ENCODE results near the gene GHR. TPM values are rescaled to one million over a fixed set of nuclear protein-coding genes. Genes with fewer than 3 reads are reported as not detected.

Gene GHR
- total RNA-seq, 2 donors from 2014 or later: 10.8 to 10.9 TPM

- Histone ChIP-seq H3K27ac (no peak overlapping the region), H3K9me3 (no peaks in the 10 kb centered on the region), H3K4me1 (peaks cover 0 to 32% of the 10 kb centered on the region in 2 donors), H3K36me3 (no peaks in the 10 kb centered on the region), H3K27me3 (no peaks in the 10 kb centered on the region), H3K4me3 (no peak overlapping the region)
- no peak for DNase-seq (ENCODE audit: low spot score)
- TF ChIP-seq, protein P1, sequence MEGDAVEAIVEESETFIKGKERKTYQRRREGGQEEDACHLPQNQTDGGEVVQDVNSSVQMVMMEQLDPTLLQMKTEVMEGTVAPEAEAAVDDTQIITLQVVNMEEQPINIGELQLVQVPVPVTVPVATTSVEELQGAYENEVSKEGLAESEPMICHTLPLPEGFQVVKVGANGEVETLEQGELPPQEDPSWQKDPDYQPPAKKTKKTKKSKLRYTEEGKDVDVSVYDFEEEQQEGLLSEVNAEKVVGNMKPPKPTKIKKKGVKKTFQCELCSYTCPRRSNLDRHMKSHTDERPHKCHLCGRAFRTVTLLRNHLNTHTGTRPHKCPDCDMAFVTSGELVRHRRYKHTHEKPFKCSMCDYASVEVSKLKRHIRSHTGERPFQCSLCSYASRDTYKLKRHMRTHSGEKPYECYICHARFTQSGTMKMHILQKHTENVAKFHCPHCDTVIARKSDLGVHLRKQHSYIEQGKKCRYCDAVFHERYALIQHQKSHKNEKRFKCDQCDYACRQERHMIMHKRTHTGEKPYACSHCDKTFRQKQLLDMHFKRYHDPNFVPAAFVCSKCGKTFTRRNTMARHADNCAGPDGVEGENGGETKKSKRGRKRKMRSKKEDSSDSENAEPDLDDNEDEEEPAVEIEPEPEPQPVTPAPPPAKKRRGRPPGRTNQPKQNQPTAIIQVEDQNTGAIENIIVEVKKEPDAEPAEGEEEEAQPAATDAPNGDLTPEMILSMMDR (IDR thresholded peaks at IDR 0.05): no peak
Observed at GRCh38 chr5:42496397-42497156, 73.3 kb downstream of the GHR start.

- no peak for DNase-seq (ENCODE audit: low spot score)
- no peaks in the 10 kb centered on the region for H3K36me3 ChIP-seq
- no peaks in the 10 kb centered on the region for H3K27me3 ChIP-seq
- no peak overlapping the region for H3K4me3 ChIP-seq
- H3K9me3 ChIP-seq: no peaks in the 10 kb centered on the region
- H3K27ac ChIP-seq: no peak overlapping the region
- TF ChIP-seq, protein P1 (IDR thresholded peaks at IDR 0.05): no peak
- H3K4me1 ChIP-seq: peaks cover 0 to 29% of the 10 kb centered on the region in 2 donors
Observed at GRCh38 chr5:42498000-42498399, 74.8 kb downstream of the GHR start.

- Histone ChIP-seq H3K9me3 (no peaks in the 10 kb centered on the region), H3K27ac (no peak overlapping the region), H3K36me3 (no peaks in the 10 kb centered on the region), H3K27me3 (no peaks in the 10 kb centered on the region), H3K4me3 (no peak overlapping the region), H3K4me1 (peaks cover 0 to 39% of the 10 kb centered on the region in 2 donors)
- no peak for DNase-seq (ENCODE audit: low spot score)
- TF ChIP-seq, protein P1 (IDR thresholded peaks at IDR 0.05): no peak
Observed at GRCh38 chr5:42499016-42499415, 75.8 kb downstream of the GHR start.

GRCh38 chr5:42500003-42500599 lies 76.9 kb downstream of the GHR start:
- Histone ChIP-seq H3K4me3 (no peak overlapping the region), H3K27me3 (no peaks in the 10 kb centered on the region), H3K27ac (peak overlapping the region in 1 of 2 donors; percentile 21), H3K36me3 (no peaks in the 10 kb centered on the region), H3K4me1 (peaks cover 0 to 40% of the 10 kb centered on the region in 2 donors), H3K9me3 (no peaks in the 10 kb centered on the region)
- DNase-seq (ENCODE audit: low spot score): no peak
- TF ChIP-seq, protein P1 (IDR thresholded peaks at IDR 0.05): no peak

- H3K4me3 ChIP-seq: no peak overlapping the region
- no peak for DNase-seq (ENCODE audit: low spot score)
- H3K9me3 ChIP-seq: no peaks in the 10 kb centered on the region
- no peak overlapping the region for H3K27ac ChIP-seq
- TF ChIP-seq, protein P1 (IDR thresholded peaks at IDR 0.05): no peak
- no peaks in the 10 kb centered on the region for H3K36me3 ChIP-seq
- H3K4me1 ChIP-seq: peaks cover 0 to 30% of the 10 kb centered on the region in 2 donors
- no peaks in the 10 kb centered on the region for H3K27me3 ChIP-seq
Observed at GRCh38 chr5:42502613-42503470, 79.6 kb downstream of the GHR start.
